ELF-1 (cell line): ENCODE data around the gene KIF11.

Experiments
- DNase-seq: peaks from one replicate; pipeline ENCODE4 v3.0.0-alpha.2; 2016; ENCODE audit warnings: low read depth, low spot score

Gene KIF11

DNA sequence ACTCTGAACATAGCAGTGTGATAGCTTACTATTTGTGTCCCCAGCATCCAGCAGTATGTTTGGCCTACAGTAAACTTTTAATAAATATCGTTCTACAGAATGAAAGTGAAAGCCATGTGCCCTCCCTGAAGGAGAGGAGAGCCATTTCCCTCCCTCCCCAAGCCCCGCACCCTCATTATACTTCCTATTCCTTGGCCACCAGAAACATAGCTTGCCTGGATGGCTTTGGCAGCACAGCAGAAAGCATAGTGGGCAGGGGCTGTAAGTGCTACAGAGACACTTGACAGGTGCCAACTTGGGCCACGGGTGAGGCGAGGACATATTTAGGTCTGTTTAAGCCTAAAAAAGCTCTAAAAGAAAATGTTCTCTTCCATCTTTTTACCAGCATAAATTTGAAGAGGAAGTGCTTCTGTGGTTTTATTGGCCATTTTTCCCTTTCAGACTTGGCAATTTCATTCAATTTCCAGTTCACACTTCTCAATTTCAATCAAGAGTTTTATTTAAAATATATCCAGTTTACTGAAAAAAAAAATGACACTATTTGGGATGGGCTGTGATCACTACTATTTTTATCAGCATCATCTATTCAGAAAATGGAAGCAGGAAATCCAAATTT is 109.5 kb downstream of the KIF11 start:
- DNase-seq, result no peak
